GM21529 (cell line): ENCODE measurements around the gene USP17L5.
"Not testable (repeated sequence)": the region's sequence is repeated elsewhere in the genome, so short reads cannot be mapped to it uniquely, and the experiment has no call there.

ENCODE experiments used
- ATAC-seq: cut with Tn5 transposase; IDR thresholded peaks from one replicate; pipeline ENCODE4 v1.9.1; 2021; ENCODE audit not compliant: unreplicated experiment

Gene USP17L5, protein sequence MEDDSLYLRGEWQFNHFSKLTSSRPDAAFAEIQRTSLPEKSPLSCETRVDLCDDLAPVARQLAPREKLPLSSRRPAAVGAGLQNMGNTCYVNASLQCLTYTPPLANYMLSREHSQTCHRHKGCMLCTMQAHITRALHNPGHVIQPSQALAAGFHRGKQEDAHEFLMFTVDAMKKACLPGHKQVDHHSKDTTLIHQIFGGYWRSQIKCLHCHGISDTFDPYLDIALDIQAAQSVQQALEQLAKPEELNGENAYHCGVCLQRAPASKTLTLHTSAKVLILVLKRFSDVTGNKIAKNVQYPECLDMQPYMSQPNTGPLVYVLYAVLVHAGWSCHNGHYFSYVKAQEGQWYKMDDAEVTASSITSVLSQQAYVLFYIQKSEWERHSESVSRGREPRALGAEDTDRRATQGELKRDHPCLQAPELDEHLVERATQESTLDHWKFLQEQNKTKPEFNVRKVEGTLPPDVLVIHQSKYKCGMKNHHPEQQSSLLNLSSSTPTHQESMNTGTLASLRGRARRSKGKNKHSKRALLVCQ

DNA sequence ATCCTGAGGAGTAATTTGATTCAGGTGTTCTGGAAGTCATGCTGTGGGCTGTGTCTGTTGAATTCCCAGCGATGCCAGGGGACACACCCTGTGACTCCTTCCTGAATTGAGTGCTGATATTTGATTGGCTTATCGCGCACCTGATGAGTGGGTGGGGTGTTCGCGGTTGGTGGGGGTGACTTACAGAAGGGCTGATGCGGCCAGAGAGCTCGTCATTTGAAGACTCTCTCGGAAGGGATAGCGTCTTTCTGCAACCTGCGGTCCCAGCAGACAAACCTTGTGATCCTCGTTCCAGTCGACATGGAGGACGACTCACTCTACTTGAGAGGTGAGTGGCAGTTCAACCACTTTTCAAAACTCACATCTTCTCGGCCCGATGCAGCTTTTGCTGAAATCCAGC, at the start of gene USP17L5:
Gene USP17L5, plus strand, starts transcription at position 301 of the 400 bp plus-strand sequence. Its CDS starts 0 bp downstream, at position 301.
- ATAC-seq = not testable (repeated sequence)

DNA sequence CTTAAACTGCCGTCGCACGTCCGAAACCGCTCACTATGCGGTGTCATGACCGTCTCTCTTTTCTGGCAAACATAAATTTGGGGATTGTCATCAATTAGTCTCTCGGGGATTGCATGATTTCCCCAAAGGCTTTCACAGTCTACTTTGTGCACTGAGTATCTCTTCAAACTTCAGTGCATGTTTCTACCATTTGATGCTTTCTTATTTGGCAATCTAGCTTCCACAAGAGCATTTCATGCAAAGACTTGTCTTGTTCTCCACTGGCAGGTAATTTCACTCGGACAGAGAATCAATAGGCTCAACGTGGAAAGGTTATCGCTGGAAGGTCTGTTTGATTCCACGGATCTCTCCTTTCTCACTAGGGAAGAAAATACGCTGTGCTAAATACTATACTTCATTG, 15.0 kb upstream of the USP17L5 start:
- not testable (repeated sequence) for ATAC-seq

DNA sequence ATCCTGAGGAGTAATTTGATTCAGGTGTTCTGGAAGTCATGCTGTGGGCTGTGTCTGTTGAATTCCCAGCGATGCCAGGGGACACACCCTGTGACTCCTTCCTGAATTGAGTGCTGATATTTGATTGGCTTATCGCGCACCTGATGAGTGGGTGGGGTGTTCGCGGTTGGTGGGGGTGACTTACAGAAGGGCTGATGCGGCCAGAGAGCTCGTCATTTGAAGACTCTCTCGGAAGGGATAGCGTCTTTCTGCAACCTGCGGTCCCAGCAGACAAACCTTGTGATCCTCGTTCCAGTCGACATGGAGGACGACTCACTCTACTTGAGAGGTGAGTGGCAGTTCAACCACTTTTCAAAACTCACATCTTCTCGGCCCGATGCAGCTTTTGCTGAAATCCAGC, 14.3 kb upstream of the USP17L5 start, which contains the start of gene USP17L24:
Gene USP17L24, plus strand, starts transcription at position 301 of the 400 bp plus-strand sequence. Its CDS starts 0 bp downstream, at position 301.
- not testable (repeated sequence) for ATAC-seq

- not testable (repeated sequence) for ATAC-seq
Observed at GRCh38 chr4:9329611-9330010, 9.6 kb upstream of the USP17L5 start, which contains the start of gene USP17L25. Gene USP17L25, plus strand, starts transcription at chr4:9329911. Its CDS starts 0 bp downstream, at chr4:9329911.

DNA sequence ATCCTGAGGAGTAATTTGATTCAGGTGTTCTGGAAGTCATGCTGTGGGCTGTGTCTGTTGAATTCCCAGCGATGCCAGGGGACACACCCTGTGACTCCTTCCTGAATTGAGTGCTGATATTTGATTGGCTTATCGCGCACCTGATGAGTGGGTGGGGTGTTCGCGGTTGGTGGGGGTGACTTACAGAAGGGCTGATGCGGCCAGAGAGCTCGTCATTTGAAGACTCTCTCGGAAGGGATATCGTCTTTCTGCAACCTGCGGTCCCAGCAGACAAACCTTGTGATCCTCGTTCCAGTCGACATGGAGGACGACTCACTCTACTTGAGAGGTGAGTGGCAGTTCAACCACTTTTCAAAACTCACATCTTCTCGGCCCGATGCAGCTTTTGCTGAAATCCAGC, 4.8 kb upstream of the USP17L5 start, which contains the start of gene USP17L26:
Gene USP17L26, plus strand, starts transcription at position 301 of the 400 bp plus-strand sequence. Its CDS starts 0 bp downstream, at position 301.
- ATAC-seq = not testable (repeated sequence)

GRCh38 chr4:9343848-9344247, 4.6 kb downstream of the USP17L5 start, which contains the start of gene USP17L27:
Gene USP17L27, plus strand, starts transcription at chr4:9344148. Its CDS starts 0 bp downstream, at chr4:9344148.
- ATAC-seq = not testable (repeated sequence)

DNA sequence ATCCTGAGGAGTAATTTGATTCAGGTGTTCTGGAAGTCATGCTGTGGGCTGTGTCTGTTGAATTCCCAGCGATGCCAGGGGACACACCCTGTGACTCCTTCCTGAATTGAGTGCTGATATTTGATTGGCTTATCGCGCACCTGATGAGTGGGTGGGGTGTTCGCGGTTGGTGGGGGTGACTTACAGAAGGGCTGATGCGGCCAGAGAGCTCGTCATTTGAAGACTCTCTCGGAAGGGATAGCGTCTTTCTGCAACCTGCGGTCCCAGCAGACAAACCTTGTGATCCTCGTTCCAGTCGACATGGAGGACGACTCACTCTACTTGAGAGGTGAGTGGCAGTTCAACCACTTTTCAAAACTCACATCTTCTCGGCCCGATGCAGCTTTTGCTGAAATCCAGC, 9.4 kb downstream of the USP17L5 start, which contains the start of gene USP17L28:
Gene USP17L28, plus strand, starts transcription at position 301 of the 400 bp plus-strand sequence. Its CDS starts 0 bp downstream, at position 301.
- not testable (repeated sequence) for ATAC-seq

DNA sequence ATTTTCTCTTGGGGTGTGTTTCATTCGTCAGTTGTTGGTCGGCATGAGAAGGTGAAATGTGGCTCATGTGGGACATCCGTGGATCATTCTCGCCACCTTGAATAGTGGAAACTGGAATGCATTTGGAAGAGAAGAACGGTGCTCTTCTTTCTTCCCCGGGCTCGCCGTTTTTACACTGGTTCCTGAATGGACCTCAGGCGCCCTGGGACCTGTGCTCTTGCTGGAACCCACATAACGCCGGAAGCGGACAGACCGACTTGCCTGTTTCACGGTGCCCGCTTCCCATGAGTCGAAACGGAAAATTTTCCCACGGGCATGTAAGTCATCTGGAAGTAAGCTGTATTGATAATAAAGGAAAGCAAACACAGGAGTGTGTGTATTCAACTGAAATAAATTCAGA, 11.7 kb downstream of the USP17L5 start:
- not testable (repeated sequence) for ATAC-seq

- ATAC-seq = not testable (repeated sequence)
Observed at GRCh38 chr4:9353338-9353737, 14.1 kb downstream of the USP17L5 start, which contains the start of gene USP17L29. Gene USP17L29, plus strand, starts transcription at chr4:9353638. Its CDS starts 0 bp downstream, at chr4:9353638.

GRCh38 chr4:9362829-9363228, 23.6 kb downstream of the USP17L5 start, which contains the start of gene USP17L30:
Gene USP17L30, plus strand, starts transcription at chr4:9363129. Its CDS starts 0 bp downstream, at chr4:9363129.
- ATAC-seq = not testable (repeated sequence)

DNA sequence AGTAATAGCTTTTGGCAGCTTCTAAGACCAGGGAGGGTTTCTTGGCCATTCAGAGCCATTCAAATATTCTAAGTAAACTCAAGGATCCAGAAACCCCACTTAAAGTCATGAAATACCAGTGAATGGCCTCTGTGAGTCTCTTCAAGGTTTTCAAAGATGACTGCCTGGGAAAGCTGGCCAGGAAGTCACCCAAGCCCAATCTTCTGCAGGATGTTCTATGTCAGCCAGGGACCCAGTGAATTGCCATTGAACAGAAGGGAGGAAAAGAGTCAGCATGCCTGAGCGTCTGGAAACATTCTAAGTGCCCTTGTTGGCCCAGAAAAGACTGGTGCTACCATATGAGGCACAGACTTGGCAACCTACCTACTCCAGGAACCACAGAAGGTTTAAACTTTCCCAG, 40.7 kb downstream of the USP17L5 start:
- not testable (repeated sequence) for ATAC-seq

- ATAC-seq = not testable (repeated sequence)
Observed at GRCh38 chr4:9381012-9381534, 41.9 kb downstream of the USP17L5 start.

GRCh38 chr4:9384126-9384525, 44.9 kb downstream of the USP17L5 start:
- no peak for ATAC-seq

DNA sequence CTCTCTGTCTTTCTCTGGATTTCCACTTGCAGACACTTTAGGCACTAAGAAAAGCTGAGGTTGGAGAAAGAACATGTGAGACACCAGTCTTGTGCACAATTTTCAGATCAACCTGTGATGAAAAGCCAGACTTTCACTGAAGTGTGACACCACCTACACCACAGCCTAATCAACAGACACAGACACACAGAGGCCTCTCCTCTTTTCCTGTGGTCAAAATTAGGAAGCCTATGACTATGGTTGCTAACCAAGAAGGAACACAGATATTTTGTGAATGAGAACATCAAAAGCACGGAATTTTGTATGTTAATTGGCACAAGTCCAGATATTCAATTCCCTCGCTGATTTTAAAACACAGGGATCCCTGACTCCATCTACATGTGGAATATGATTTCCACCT, 49.8 kb downstream of the USP17L5 start:
- ATAC-seq = not testable (repeated sequence)
